Thymus (tissue), 11 donors: ENCODE results near the gene MAP3K7CL. TPM values are rescaled to one million over a fixed set of nuclear protein-coding genes. Genes with fewer than 3 reads are reported as not detected.
A peak's percentile ranks its signal among the peaks of the same experiment; 100 is the strongest.

Experiments
- DNase-seq, 9 donors: peaks; one replicate each; pipeline ENCODE4 v3.0.0-alpha.2; 2013; ENCODE audit warnings: low spot score in 9 of 9, low read depth in 6 of 9, missing footprints in 1 of 9
- H3K27ac ChIP-seq, 2 donors: one replicate each; pipeline ENCODE4 v1.5.1; 2013; ENCODE audit warnings: control low read depth in 1 of 2, low read depth in 1 of 2, low read length in 1 of 2, mild to moderate bottlenecking in 1 of 2, moderate library complexity in 1 of 2
- H3K27me3 ChIP-seq, 2 donors: one replicate each; pipeline ENCODE4 v1.5.1; 2013; ENCODE audit warnings: low read length in 1 of 2; ENCODE audit not compliant: control insufficient read depth in 2 of 2, insufficient read depth in 1 of 2
- H3K36me3 ChIP-seq, 2 donors: one replicate each; pipeline ENCODE4 v1.5.1; 2013; ENCODE audit warnings: low read length in 1 of 2, mild to moderate bottlenecking in 1 of 2, moderate library complexity in 1 of 2; ENCODE audit not compliant: control insufficient read depth in 2 of 2, insufficient read depth in 2 of 2
- H3K4me1 ChIP-seq, 2 donors: one replicate each; pipeline ENCODE4 v1.5.1; 2013; ENCODE audit warnings: low read length in 2 of 2; ENCODE audit not compliant: control insufficient read depth in 2 of 2, insufficient read depth in 2 of 2
- H3K4me3 ChIP-seq, 2 donors: one replicate each; pipeline ENCODE4 v1.5.1; 2013; ENCODE audit warnings: low read length in 2 of 2, control low read depth in 1 of 2, mild to moderate bottlenecking in 1 of 2
- H3K9me3 ChIP-seq, 2 donors: one replicate each; pipeline ENCODE4 v1.5.1; 2013; ENCODE audit warnings: low read length in 1 of 2, mild to moderate bottlenecking in 1 of 2; ENCODE audit not compliant: control insufficient read depth in 2 of 2, insufficient read depth in 1 of 2
- WGBS: extraction: QIAGEN DNeasy Blood & Tissue Kit; methylation state at CpG from one replicate; pipeline ENCODE4 v1.1.7; 2013; 5-methylcytosine and 5-hydroxymethylcytosine counted together
- polyA plus RNA-seq: library from polyadenylated mRNA; stranded (reverse); fragments of 200-250 nt; gene quantifications from one replicate; pipeline ENCODE4 v1.2.3, GENCODE V29; 2013
- total RNA-seq: library from RNA; stranded (reverse); fragments of 120-200 nt; gene quantifications from one replicate; pipeline ENCODE4 v1.2.4, GENCODE V29; 2013
- donor health status: healthy.

The MAP3K7CL gene
- total and polyA plus RNA-seq, 2 donors, result 1.7 to 14.2 TPM

DNA sequence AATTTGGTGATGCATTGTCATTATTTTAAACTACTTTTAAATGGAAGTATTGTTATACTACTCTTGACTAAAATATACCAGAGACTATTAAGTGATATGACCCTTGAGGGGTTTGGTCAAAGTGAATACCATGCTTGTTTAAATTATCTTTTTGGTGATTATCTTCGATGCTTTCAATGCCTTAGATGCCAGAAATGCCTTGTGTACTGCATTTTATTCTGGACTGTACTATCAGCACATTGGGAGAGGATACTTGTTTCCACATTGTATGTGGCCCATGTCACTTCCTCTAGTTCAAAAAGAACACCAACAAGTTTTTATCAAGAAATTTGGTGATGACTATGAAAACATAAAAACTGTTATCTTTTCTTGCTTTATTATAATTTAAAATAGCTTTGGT lies 16.3 kb downstream of the MAP3K7CL start:
- no peak overlapping the region for H3K4me3 ChIP-seq
- H3K9me3 ChIP-seq, result no peaks in the 10 kb centered on the region
- H3K27ac ChIP-seq, result no peak overlapping the region
- 93% methylated on average over 1 of the region's 1 CpG for WGBS
- no peaks in the 10 kb centered on the region for H3K27me3 ChIP-seq
- no peaks in the 10 kb centered on the region for H3K36me3 ChIP-seq
- peaks cover 3 to 26% of the 10 kb centered on the region in 2 donors for H3K4me1 ChIP-seq
- no peak for DNase-seq

DNA sequence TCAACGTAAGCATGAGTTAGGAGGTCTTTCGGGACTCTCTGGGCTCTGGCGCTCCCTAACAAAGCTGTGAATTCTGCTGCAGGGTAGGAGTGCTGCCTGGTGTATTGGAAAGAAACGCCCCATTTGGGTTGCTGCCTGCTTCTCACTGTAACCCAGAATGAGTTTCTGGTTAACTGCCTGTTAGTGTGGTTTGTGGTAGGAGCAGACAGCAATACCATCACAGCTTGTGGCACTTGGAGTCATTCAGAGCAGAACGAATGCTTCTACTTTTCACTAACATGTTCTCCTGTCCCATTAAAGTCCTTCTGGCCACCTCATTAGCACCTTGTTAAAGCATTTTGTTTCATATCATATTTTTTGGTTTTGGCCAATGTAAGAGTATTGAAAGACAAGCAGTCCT lies 18.1 kb downstream of the MAP3K7CL start:
- H3K27ac ChIP-seq, result peak overlapping the region in 1 of 2 donors; percentile 46
- H3K36me3 ChIP-seq, result no peaks in the 10 kb centered on the region
- 25% methylated on average over 5 of the region's 5 CpGs for WGBS
- H3K27me3 ChIP-seq, result no peaks in the 10 kb centered on the region
- no peak for DNase-seq
- H3K9me3 ChIP-seq, result no peaks in the 10 kb centered on the region
- no peak overlapping the region for H3K4me3 ChIP-seq
- H3K4me1 ChIP-seq, result peaks cover 3 to 26% of the 10 kb centered on the region in 2 donors

DNA sequence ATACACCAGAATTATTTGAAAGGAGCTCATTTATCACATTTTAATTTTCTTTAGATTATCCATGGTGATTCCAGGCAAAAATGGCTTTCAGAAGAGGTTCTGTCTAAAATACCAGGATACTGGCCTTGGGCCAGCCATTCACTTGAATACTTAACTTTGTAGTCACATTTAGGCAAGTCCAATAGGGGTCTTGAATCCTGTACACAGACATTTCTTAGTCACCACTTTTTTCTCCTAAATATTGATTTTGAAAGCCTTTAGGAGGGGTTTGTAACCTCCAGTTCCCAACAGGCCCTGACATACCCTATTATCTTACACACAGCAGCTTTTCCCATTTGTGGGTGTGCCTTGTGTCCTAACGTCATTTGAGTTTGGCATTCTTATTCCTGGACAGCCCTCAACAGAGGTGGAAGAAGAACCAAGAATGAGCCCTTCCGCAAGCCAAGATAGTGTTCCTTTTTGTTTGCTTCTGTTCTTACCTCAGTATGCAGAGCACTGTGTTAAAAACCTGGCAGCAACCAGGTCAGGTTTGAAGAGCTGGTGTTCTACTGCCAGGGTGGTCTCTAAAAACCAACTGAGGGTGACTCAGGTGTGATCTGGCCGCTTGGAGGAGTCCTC lies 19.5 kb downstream of the MAP3K7CL start:
- WGBS, result 98% methylated on average over 3 of the region's 3 CpGs
- Histone ChIP-seq H3K27ac (no peak overlapping the region), H3K4me3 (no peak overlapping the region), H3K36me3 (no peaks in the 10 kb centered on the region), H3K9me3 (no peaks in the 10 kb centered on the region), H3K27me3 (no peaks in the 10 kb centered on the region), H3K4me1 (peaks cover 3 to 21% of the 10 kb centered on the region in 2 donors)
- DNase-seq, result no peak

DNA sequence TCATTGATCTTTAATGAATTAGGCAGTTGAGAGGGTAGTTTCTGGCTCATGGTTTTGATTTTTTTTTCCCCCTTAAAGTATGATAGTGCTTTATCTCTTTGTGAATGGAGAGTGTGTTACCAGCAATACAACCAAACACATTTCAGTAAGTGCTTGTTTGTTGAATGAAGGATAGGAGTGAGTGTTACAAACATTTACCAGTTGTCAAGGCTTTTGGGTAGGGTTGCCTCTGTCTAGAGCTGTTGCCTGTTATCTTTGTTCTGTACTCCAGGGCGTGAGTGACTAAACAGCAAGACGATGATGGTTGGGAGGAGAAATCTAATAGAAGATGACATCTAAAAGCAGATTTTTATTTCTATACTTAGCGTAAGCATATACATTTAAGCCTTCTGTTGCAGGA lies 21.5 kb downstream of the MAP3K7CL start:
- H3K4me1 ChIP-seq, result peaks cover 3 to 11% of the 10 kb centered on the region in 2 donors
- WGBS, result 99% methylated on average over 3 of the region's 3 CpGs
- H3K36me3 ChIP-seq, result no peaks in the 10 kb centered on the region

DNA sequence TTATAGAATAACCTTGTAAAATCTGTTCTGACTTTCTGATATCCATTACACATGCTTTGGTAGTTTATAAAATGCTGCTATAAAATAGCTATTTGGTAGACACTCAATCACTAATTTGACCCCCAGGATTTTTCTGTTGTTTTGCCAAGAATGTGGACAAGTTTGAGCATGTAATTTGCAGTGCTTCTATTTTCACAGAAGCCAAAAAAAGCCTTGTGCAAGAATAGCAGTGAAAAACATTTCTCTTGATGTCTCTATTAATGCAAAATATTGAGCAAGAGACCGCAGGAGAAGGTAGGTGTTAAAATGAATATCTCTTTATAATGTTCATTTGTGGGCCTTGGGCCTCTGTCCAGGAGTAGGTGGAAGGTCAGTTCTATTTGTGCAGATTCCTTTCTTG lies 22.5 kb downstream of the MAP3K7CL start:
- H3K4me3 ChIP-seq, result no peak overlapping the region
- WGBS, result 96% methylated on average over 1 of the region's 1 CpG
- H3K4me1 ChIP-seq, result peaks cover 3 to 11% of the 10 kb centered on the region in 2 donors
- peak overlapping the region in 1 of 2 donors; percentile 8 for H3K27ac ChIP-seq
- no peaks in the 10 kb centered on the region for H3K36me3 ChIP-seq
- H3K9me3 ChIP-seq, result no peaks in the 10 kb centered on the region
- peaks cover 0 to 7% of the 10 kb centered on the region in 2 donors for H3K27me3 ChIP-seq
- DNase-seq, result no peak

More for the DNA sequence above, 21.5 kb downstream of the MAP3K7CL start:
- H3K27me3 ChIP-seq, result peaks cover 0 to 7% of the 10 kb centered on the region in 2 donors
- no peak overlapping the region for H3K4me3 ChIP-seq
- DNase-seq, result no peak
- no peaks in the 10 kb centered on the region for H3K9me3 ChIP-seq
- peak overlapping the region in 1 of 2 donors; percentile 11 for H3K27ac ChIP-seq

DNA sequence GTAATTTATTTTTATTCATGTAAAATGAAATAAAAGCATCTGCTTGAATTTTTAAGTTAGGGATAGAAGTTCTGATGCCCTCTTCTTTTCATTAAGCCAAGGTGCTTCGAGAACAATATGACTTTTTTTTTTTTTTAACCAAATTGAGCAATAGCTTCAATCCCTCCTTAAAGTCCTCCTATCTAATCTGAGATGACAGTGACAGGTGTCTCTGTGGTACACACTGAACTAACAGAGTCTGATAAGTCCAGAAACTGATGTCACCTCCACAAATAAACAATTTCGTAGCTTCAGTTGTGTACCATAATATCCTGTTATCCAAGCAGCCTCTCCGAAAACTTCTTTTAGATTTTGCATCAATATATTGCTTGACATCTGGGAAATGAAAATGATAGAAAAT lies 23.8 kb downstream of the MAP3K7CL start:
- peaks cover 0 to under 1% of the 10 kb centered on the region in 2 donors for H3K4me1 ChIP-seq
- no peaks in the 10 kb centered on the region for H3K9me3 ChIP-seq
- peaks cover 0 to 7% of the 10 kb centered on the region in 2 donors for H3K27me3 ChIP-seq
- H3K27ac ChIP-seq, result no peak overlapping the region
- no peaks in the 10 kb centered on the region for H3K36me3 ChIP-seq
- WGBS, result 96% methylated on average over 3 of the region's 3 CpGs
- H3K4me3 ChIP-seq, result no peak overlapping the region
- DNase-seq, result no peak

DNA sequence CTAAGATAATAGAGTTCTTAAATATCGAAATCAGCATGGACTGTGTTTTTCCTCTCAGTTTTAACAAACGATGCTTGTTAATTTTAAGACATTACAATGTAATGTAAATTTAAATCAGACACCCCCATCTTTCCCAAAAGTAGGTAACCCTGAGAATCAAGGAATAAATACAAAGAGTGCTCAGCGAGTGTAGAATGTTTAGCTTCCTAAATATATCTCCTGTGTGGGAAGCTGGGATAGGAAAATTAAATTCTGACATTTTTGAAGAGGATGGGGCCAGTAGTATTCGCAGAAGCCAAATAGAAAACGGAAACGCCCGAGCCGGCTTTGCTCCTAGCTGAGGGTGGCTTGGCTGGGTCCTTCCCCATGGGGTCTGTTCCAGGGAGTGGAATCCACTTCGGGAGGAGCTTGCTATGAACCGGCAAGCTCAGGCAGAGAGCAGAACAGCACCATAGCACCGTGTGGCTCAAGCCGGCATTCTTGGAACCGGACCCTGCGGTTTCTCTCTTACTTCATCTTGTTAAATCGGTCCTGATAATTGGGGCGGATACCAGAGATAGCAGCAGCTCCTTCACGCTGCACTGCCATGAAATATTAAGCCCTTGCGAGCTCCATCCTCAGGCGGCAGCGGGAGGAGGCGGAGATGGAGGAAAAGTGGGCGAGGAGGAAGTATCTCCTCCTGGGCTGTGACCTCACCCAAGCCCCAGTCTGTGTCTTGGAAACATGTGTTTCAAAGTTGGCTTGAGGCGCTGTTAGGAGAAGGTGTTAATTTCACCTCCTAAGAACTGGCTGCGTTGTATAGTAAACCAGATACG lies 24.9 kb downstream of the MAP3K7CL start:
- Histone ChIP-seq H3K4me1 (no peaks in the 10 kb centered on the region), H3K27me3 (peaks cover 0 to 7% of the 10 kb centered on the region in 2 donors), H3K4me3 (no peak overlapping the region), H3K27ac (no peak overlapping the region), H3K36me3 (no peaks in the 10 kb centered on the region), H3K9me3 (no peaks in the 10 kb centered on the region)
- no peak for DNase-seq
- WGBS, result 66% methylated on average over 25 of the region's 25 CpGs

DNA sequence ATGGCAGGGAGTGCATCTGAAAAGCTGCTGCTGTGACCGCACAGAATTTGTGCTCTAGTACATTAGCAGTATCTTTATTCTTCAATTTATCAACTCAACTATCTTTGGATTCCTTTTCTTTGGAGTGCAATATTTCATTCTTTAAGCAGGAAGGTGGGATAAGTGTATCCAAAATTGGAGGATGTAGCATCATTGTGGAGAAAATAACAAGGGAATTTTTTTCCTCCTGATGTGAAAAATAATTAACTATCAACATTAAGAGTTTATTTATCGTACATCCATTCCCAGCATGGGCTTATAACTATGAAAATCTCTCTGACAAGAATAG lies 25.5 kb downstream of the MAP3K7CL start:
- Histone ChIP-seq H3K27ac (no peak overlapping the region), H3K4me1 (no peaks in the 10 kb centered on the region), H3K4me3 (no peak overlapping the region), H3K9me3 (no peaks in the 10 kb centered on the region), H3K27me3 (peaks cover 0 to 7% of the 10 kb centered on the region in 2 donors), H3K36me3 (no peaks in the 10 kb centered on the region)
- DNase-seq, result no peak
- 94% methylated on average over 2 of the region's 2 CpGs for WGBS

DNA sequence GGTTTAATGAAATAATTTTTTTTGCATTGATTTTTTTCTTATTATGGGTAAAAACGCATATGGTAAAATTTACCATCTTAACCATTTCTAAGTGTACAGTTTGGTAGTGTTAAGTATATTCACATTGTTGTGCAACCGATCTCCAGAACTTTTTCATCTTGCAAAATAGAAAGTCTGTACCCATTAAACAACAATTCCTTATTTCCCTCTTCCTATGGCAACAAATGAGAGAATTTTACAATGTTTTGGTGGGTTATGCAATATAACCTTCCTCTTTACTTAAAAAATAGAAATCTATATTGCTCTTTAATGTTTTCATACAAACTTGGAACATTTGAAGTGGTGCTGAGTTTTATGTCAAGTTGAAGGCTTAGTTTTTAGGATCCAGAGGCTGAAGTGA lies 26.6 kb downstream of the MAP3K7CL start:
- Histone ChIP-seq H3K27ac (no peak overlapping the region), H3K36me3 (no peaks in the 10 kb centered on the region), H3K27me3 (peaks cover 0 to 7% of the 10 kb centered on the region in 2 donors), H3K9me3 (no peaks in the 10 kb centered on the region), H3K4me3 (no peak overlapping the region), H3K4me1 (no peaks in the 10 kb centered on the region)
- over 99% methylated on average over 2 of the region's 2 CpGs for WGBS
- DNase-seq, result no peak
